ENCODE data around the gene AK6. TPM values are rescaled to one million over a fixed set of nuclear protein-coding genes. Genes with fewer than 3 reads are reported as not detected.
A peak's percentile ranks its signal among the peaks of the same experiment; 100 is the strongest.

Gene AK6
- total RNA-seq, 1 experiment from 2014 or later, result 40.8 TPM

DNA sequence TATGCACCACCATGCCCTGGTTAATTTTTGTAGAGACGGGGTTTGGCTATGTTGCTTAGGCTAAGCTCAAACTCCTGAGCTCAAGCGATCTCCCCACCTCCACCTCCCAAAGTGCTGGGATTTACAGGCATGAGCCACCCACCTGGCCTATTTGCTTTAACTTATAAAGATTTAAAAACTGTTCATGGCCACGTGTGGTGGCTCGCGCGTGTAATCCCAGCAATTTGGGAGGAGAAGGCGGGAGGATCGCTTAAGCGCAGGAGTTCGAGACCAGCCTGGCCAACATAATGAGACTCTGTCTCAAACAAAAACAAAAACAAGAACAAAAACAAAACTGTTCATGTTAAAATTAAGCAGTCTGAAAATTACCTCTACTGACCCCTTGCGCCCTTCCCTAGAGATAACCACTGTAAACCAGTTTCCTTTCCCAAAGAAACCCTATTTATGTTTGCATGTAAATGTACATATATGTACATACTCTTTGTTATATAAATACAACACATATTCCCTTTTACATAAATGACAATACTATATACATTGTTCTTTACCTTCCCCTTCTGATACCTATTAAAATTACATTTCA, 1.5 kb downstream of the AK6 start:
- H3K4ac ChIP-seq (ENCODE audit: low read depth, low read length), result no peak overlapping the region
- peaks cover 10 to 15% of the 10 kb centered on the region in 2 experiments for H3K4me1 Mint-ChIP-seq
- H2BK15ac ChIP-seq (ENCODE audit: low read depth, low read length), result no peak overlapping the region
- no peak overlapping the region for H2BK20ac ChIP-seq (ENCODE audit: low read depth, low read length, poor library complexity, severe bottlenecking)
- H3K27me3 ChIP-seq (ENCODE audit: insufficient read depth, low read length), result no peaks in the 10 kb centered on the region
- no peaks in the 10 kb centered on the region for H3K79me1 ChIP-seq (ENCODE audit: insufficient read depth, low read depth, low read length, poor library complexity, severe bottlenecking)
- H2BK5ac ChIP-seq (ENCODE audit: insufficient read length, low read length), result no peak overlapping the region
- H3K14ac ChIP-seq (ENCODE audit: insufficient read depth, low read length), result no peak overlapping the region
- no peaks in the 10 kb centered on the region for H3K9me3 ChIP-seq (ENCODE audit: control insufficient read depth, low read depth, low read length)
- no peak overlapping the region for H4K8ac ChIP-seq (replicated peaks; ENCODE audit: insufficient read length, low read depth, low read length)
- no peak overlapping the region for H2BK12ac ChIP-seq (ENCODE audit: insufficient read length, low read depth, low read length)
- no peak overlapping the region for H2BK120ac ChIP-seq (ENCODE audit: low read depth, low read length, poor library complexity, severe bottlenecking)
- TF ChIP-seq, protein P1, sequence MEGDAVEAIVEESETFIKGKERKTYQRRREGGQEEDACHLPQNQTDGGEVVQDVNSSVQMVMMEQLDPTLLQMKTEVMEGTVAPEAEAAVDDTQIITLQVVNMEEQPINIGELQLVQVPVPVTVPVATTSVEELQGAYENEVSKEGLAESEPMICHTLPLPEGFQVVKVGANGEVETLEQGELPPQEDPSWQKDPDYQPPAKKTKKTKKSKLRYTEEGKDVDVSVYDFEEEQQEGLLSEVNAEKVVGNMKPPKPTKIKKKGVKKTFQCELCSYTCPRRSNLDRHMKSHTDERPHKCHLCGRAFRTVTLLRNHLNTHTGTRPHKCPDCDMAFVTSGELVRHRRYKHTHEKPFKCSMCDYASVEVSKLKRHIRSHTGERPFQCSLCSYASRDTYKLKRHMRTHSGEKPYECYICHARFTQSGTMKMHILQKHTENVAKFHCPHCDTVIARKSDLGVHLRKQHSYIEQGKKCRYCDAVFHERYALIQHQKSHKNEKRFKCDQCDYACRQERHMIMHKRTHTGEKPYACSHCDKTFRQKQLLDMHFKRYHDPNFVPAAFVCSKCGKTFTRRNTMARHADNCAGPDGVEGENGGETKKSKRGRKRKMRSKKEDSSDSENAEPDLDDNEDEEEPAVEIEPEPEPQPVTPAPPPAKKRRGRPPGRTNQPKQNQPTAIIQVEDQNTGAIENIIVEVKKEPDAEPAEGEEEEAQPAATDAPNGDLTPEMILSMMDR (conservative IDR thresholded peaks at IDR 0.05), result no peak
- H3K27ac Mint-ChIP-seq, result peak overlapping the region; percentile 26 to 99 (median 99); a peak in 3 of 7 replicates
- no peak overlapping the region for H2AK5ac ChIP-seq (ENCODE audit: insufficient read length, low read length)
- no peaks in the 10 kb centered on the region for H3K4me1 ChIP-seq (ENCODE audit: insufficient read depth, low read length)
- H3K36me3 Mint-ChIP-seq (ENCODE audit: insufficient read depth in 1 of 3, low read depth in 3 of 3), result peaks cover 21 to 33% (median 33%) of the 10 kb centered on the region in 3 experiments; a peak in 6 of 7 replicates
- H4K20me1 ChIP-seq (ENCODE audit: control insufficient read depth, insufficient read depth, insufficient read length), result peaks cover 3% of the 10 kb centered on the region
- peak overlapping the region; percentile 89 for H3K4me2 ChIP-seq (ENCODE audit: insufficient read depth, insufficient read length, low read length)
- no peak overlapping the region for H2AFZ ChIP-seq (ENCODE audit: low read length)
- no peak overlapping the region for H3K56ac ChIP-seq (ENCODE audit: insufficient read length, low read depth, low read length)
- no peak overlapping the region for H3K9ac ChIP-seq (ENCODE audit: extremely low read depth, insufficient read length, low read length)
- peaks cover 31% of the 10 kb centered on the region; the same call in 1 of the 2 replicates for H3K79me2 ChIP-seq (ENCODE audit: insufficient read depth, low read length)
- H3K23ac ChIP-seq (ENCODE audit: insufficient read length, low read depth, low read length), result no peak overlapping the region
- WGBS (ENCODE audit: extremely low coverage, insufficient read length, low lambda C conversion rate), result no CpG with 5 or more reads among the region's 11 CpGs
- peaks cover 2% of the 10 kb centered on the region for H3K23me2 ChIP-seq (ENCODE audit: insufficient read length, low read depth, low read length, poor library complexity, severe bottlenecking)
- H3T11ph ChIP-seq (ENCODE audit: low read length), result no peak overlapping the region
- DNase-seq, result no peak
- no peak overlapping the region for H3K27ac ChIP-seq (ENCODE audit: insufficient read length, low read depth, low read length)
- no peak overlapping the region for H4K5ac ChIP-seq (ENCODE audit: insufficient read length, low read depth, low read length)
- H3K27me3 Mint-ChIP-seq (ENCODE audit: low read depth), result no peaks in the 10 kb centered on the region
- no peak overlapping the region for H3K18ac ChIP-seq (ENCODE audit: insufficient read length, low read depth, low read length)
- no peak overlapping the region for H4K91ac ChIP-seq (ENCODE audit: insufficient read length, low read depth, low read length)
- H3K4me3 Mint-ChIP-seq, result peak overlapping the region; percentile 97 to 98
- H3K9me3 Mint-ChIP-seq, result no peaks in the 10 kb centered on the region
